SK-N-SH (cell line): ENCODE data around the gene OR5K3. TPM values are rescaled to one million over a fixed set of nuclear protein-coding genes. Genes with fewer than 3 reads are reported as not detected.

Experiments
- CTCF ChIA-PET: fragments of 300-600, 350-600 bp; formaldehyde crosslinking; extraction: SDS; loops from one replicate; lab custom pipeline; 2021; lab: Yijun Ruan, JAX
- POLR2A ChIA-PET: fragments of 350-600 bp; sonication (Branson Sonifier 250); formaldehyde crosslinking; extraction: SDS; loops from one replicate; lab custom pipeline; 2020; ENCODE audit warnings: antibody characterized with exemption, inconsistent platforms; lab: Yijun Ruan, JAX
- DNase-seq: peaks from one replicate; pipeline ENCODE4 v3.0.0; 2012
- H2AFZ ChIP-seq: fragments of 200-600 bp; sonication (generic); 2 replicates; pipeline ENCODE4 v1.8.1; 2016; ENCODE audit warnings: antibody characterized with exemption, mild to moderate bottlenecking, low read depth
- H3F3A ChIP-seq: fragments of 200-600 bp; sonication (generic); replicated peaks from 2 replicates; pipeline ENCODE3; 2016; ENCODE audit warnings: antibody characterized with exemption, mild to moderate bottlenecking; ENCODE audit not compliant: insufficient read depth
- H3K27ac ChIP-seq, 2 experiments: fragments of 200-500 bp in 1 of 2; fragments of 200-600 bp in 1 of 2; sonication (Bioruptor generic) in 1 of 2; sonication (generic), shearing (Covaris generic) in 1 of 2; 2 replicates each; pipeline versions ENCODE4 v1.5.1 to v1.6.1; 2014 to 2016; ENCODE audit warnings: low read depth in 2 of 2, inconsistent platforms in 1 of 2, low read length in 1 of 2, mild to moderate bottlenecking in 1 of 2, mixed read lengths in 1 of 2
- H3K27me3 ChIP-seq: fragments of 200-600 bp; sonication (generic), shearing (Covaris generic); 2 replicates; pipeline ENCODE4 v1.6.1; 2016; ENCODE audit warnings: mixed run types; ENCODE audit not compliant: insufficient read depth
- H3K36me3 ChIP-seq, 2 experiments: fragments of 200-500 bp in 1 of 2; fragments of 200-600 bp in 1 of 2; sonication (Bioruptor generic) in 1 of 2; sonication (generic) in 1 of 2; replicated peaks in 1 of 2; 2 replicates each; pipeline versions ENCODE3 to v1.5.1; 2014 to 2016; ENCODE audit warnings: low read length in 1 of 2, mild to moderate bottlenecking in 1 of 2; ENCODE audit not compliant: insufficient read depth in 2 of 2, control insufficient read depth in 1 of 2
- H3K4me1 ChIP-seq, 2 experiments: fragments of 200-500 bp in 1 of 2; fragments of 200-600 bp in 1 of 2; sonication (Bioruptor generic) in 1 of 2; sonication (generic), shearing (Covaris generic) in 1 of 2; 2 replicates each; pipeline versions ENCODE4 v1.5.1 to v1.6.1; 2014 to 2016; ENCODE audit warnings: low read depth in 1 of 2, low read length in 1 of 2, mixed run types in 1 of 2; ENCODE audit not compliant: insufficient read depth in 2 of 2, control insufficient read depth in 1 of 2
- H3K4me2 ChIP-seq: fragments of 200-600 bp; sonication (generic), shearing (Covaris generic); 2 replicates; pipeline ENCODE4 v1.6.1; 2017; ENCODE audit warnings: mixed run types
- H3K4me3 ChIP-seq, 2 experiments: fragments of 200-500 bp in 1 of 2; fragments of 200-600 bp in 1 of 2; sonication (Bioruptor generic) in 1 of 2; sonication (generic), shearing (Covaris generic) in 1 of 2; 2 replicates each; pipeline versions ENCODE4 v1.5.1 to v1.8.1; 2014 to 2016; ENCODE audit warnings: low read depth in 2 of 2, inconsistent platforms in 1 of 2, low read length in 1 of 2, mild to moderate bottlenecking in 1 of 2, mixed read lengths in 1 of 2, moderate library complexity in 1 of 2
- H3K79me2 ChIP-seq: fragments of 200-600 bp; sonication (generic); 2 replicates; pipeline ENCODE4 v1.8.1; 2017; ENCODE audit warnings: mild to moderate bottlenecking; ENCODE audit not compliant: insufficient read depth
- H3K9ac ChIP-seq: fragments of 200-600 bp; sonication (generic); 2 replicates; pipeline ENCODE4 v1.6.1; 2017; ENCODE audit warnings: mixed run types
- H3K9me2 ChIP-seq: fragments of 200-600 bp; sonication (generic); 2 replicates; pipeline ENCODE4 v1.6.1; 2017; ENCODE audit warnings: mixed run types
- H3K9me3 ChIP-seq: fragments of 200-600 bp; sonication (generic); 2 replicates; pipeline ENCODE4 v1.6.1; 2017; ENCODE audit warnings: mixed run types, mild to moderate bottlenecking, moderate library complexity
- H4K20me1 ChIP-seq: fragments of 200-600 bp; sonication (generic); 2 replicates; pipeline ENCODE4 v1.6.1; 2017; ENCODE audit warnings: mild to moderate bottlenecking, mixed run types; ENCODE audit not compliant: insufficient read depth
- CTCF ChIP-seq: fragments of 200-600 bp; sonication (generic); IDR thresholded peaks from 2 replicates; pipeline ENCODE4 v1.6.1; 2017; ENCODE audit warnings: antibody characterized with exemption, mild to moderate bottlenecking, moderate library complexity
- EP300 ChIP-seq, 2 experiments: IDR thresholded peaks; 2 replicates each; pipeline versions ENCODE4 v1.4.0 to v1.6.1; 2012; ENCODE audit warnings: borderline replicate concordance in 1 of 2, low read depth in 1 of 2, low read length in 1 of 2
- FOSL2 ChIP-seq: IDR thresholded peaks from 2 replicates; pipeline ENCODE4 v1.4.0; 2012; ENCODE audit warnings: low read depth, mild to moderate bottlenecking, moderate library complexity, borderline replicate concordance
- GABPA ChIP-seq: IDR thresholded peaks from 2 replicates; pipeline ENCODE4 v1.4.0; 2012; ENCODE audit warnings: low read depth, mild to moderate bottlenecking
- JUND ChIP-seq: IDR thresholded peaks from 2 replicates; pipeline ENCODE4 v1.4.0; 2012
- MEF2A ChIP-seq: IDR thresholded peaks from 2 replicates; pipeline ENCODE4 v1.4.0; 2012; ENCODE audit warnings: low read depth, borderline replicate concordance
- NRF1 ChIP-seq: IDR thresholded peaks from 2 replicates; pipeline ENCODE4 v1.6.1; 2012; ENCODE audit warnings: low read depth, mild to moderate bottlenecking, low read length
- POLR2AphosphoS5 ChIP-seq: IDR thresholded peaks from 2 replicates; pipeline ENCODE4 v1.6.1; 2012; ENCODE audit warnings: low read depth, low read length
- RAD21 ChIP-seq: IDR thresholded peaks from 2 replicates; pipeline ENCODE4 v1.6.1; 2012; ENCODE audit warnings: mild to moderate bottlenecking, low read length
- SIN3A ChIP-seq: IDR thresholded peaks from 2 replicates; pipeline ENCODE4 v1.6.1; 2012; ENCODE audit warnings: low read depth, mild to moderate bottlenecking, low read length, moderate library complexity, borderline replicate concordance
- TAF1 ChIP-seq: IDR thresholded peaks from 2 replicates; pipeline ENCODE4 v1.6.1; 2012; ENCODE audit warnings: low read depth, mild to moderate bottlenecking, low read length, moderate library complexity, borderline replicate concordance
- TCF12 ChIP-seq: IDR thresholded peaks from 2 replicates; pipeline ENCODE4 v1.4.0; 2012
- YY1 ChIP-seq: IDR thresholded peaks from 2 replicates; pipeline ENCODE4 v1.4.0; 2012; ENCODE audit warnings: low read depth, mild to moderate bottlenecking
- WGBS: methylation state at CpG from one replicate; pipeline ENCODE4 v1.1.6; 2017; ENCODE audit warnings: low lambda C conversion rate; 5-methylcytosine and 5-hydroxymethylcytosine counted together
- polyA plus RNA-seq, 3 experiments: library from polyadenylated mRNA; depleted of rRNA; stranded (reverse); fragments of >200 nt; gene quantifications; 2 replicates each; pipeline ENCODE4 v1.2.3, GENCODE V29; 2012
- TF ChIP-seq, protein P1 (sequence below): IDR thresholded peaks from 2 replicates; pipeline ENCODE4 v1.4.0; 2012; ENCODE audit warnings: low read depth, borderline replicate concordance

The OR5K3 gene
- polyA plus RNA-seq, 1 of the 3 experiments (the other 2 are of a cell fraction), result not detected

- Histone ChIP-seq H3K27me3 (no peaks in the 10 kb centered on the region), H3K4me3 (no peak overlapping the region), H2AFZ (no peak overlapping the region), H3F3A (no peaks in the 10 kb centered on the region), H4K20me1 (no peaks in the 10 kb centered on the region), H3K9me2 (0 out of 2 replicates have a peak, but pooled peaks cover 2% of the 10 kb centered on the region), H3K79me2 (no peaks in the 10 kb centered on the region), H3K4me1 (no peaks in the 10 kb centered on the region), H3K9ac (no peak overlapping the region), H3K9me3 (no peaks in the 10 kb centered on the region; the same call in 1 of the 2 replicates), H3K36me3 (no peaks in the 10 kb centered on the region), H3K4me2 (no peak overlapping the region), H3K27ac (no peak overlapping the region)
- CTCF ChIA-PET, result no interaction called here
- POLR2A ChIA-PET, result no interaction called here
- TF ChIP-seq, protein P1, sequence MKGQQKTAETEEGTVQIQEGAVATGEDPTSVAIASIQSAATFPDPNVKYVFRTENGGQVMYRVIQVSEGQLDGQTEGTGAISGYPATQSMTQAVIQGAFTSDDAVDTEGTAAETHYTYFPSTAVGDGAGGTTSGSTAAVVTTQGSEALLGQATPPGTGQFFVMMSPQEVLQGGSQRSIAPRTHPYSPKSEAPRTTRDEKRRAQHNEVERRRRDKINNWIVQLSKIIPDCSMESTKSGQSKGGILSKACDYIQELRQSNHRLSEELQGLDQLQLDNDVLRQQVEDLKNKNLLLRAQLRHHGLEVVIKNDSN, result no peak
- TF ChIP-seq EP300 (IDR thresholded peaks at IDR 0.05; ENCODE audit: borderline replicate concordance in 1 of 2, low read depth in 1 of 2, low read length in 1 of 2) (no peak), TCF12 (no peak), RAD21 (no peak), CTCF (no peak), YY1 (no peak), TAF1 (no peak)
- 6% methylated on average over 1 of the region's 1 CpG for WGBS
- DNase-seq, result no peak
Measured at GRCh38 chr3:98372445-98372844, 18.0 kb upstream of the OR5K3 start.

DNA sequence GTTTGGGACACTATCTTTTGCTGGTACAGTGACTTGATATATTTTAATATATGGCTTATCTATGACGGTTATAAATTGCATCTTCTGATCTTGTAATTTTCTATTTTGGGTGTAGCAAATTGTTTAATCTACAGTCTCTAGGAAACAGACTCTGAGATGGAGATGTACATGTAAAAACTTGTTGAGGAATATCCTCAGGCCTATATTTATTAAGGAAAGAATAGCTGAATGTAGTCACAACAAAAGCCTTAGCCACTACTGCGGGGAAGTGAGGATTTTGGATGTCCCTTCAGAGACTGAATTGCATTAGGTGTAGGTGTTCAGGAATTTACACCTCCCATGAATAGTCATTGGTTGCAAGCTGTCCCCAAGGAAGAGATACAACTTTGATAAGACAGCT lies 13.8 kb upstream of the OR5K3 start:
- Histone ChIP-seq H4K20me1 (no peaks in the 10 kb centered on the region), H3K79me2 (no peaks in the 10 kb centered on the region), H3K9ac (no peak overlapping the region), H3F3A (no peaks in the 10 kb centered on the region), H3K4me1 (no peaks in the 10 kb centered on the region), H3K27me3 (no peaks in the 10 kb centered on the region), H3K9me2 (0 out of 2 replicates have a peak, but pooled peaks cover 2% of the 10 kb centered on the region), H3K27ac (no peak overlapping the region), H3K4me2 (no peak overlapping the region), H3K4me3 (no peak overlapping the region), H3K36me3 (no peaks in the 10 kb centered on the region), H3K9me3 (no peaks in the 10 kb centered on the region), H2AFZ (no peak overlapping the region)
- 2% methylated on average over 2 of the region's 2 CpGs for WGBS
- TF ChIP-seq JUND (no peak), GABPA (no peak), FOSL2 (no peak), RAD21 (no peak), MEF2A (no peak), TCF12 (no peak), TAF1 (no peak), SIN3A (no peak), NRF1 (no peak), POLR2AphosphoS5 (no peak)
- TF ChIP-seq, protein P1, result no peak
- CTCF ChIA-PET, result no interaction called here
- DNase-seq, result no peak
- POLR2A ChIA-PET, result no interaction called here
